HCT116 (cell line): Measurements from ENCODE around the gene BMAL1. TPM values are rescaled to one million over a fixed set of nuclear protein-coding genes. Genes with fewer than 3 reads are reported as not detected.

Experiments used
- ATAC-seq: fragments of 200-7000 bp; cut with Tn5 transposase; 2 replicates; pipeline ENCODE4 v1.9.1; 2020; ENCODE audit warnings: mild to moderate bottlenecking, moderate library complexity
- BruUV-seq: library from RNA; stranded (reverse); fragments of 400-500 nt; replicated peaks from 2 replicates; lab custom pipeline; 2021; lab: Mats Ljungman, UMichigan
- CTCF ChIA-PET: fragments of 300-600 bp; sonication (Branson Sonifier 250); formaldehyde crosslinking; loops from one replicate; lab custom pipeline; 2021; ENCODE audit warnings: antibody characterized with exemption; lab: Charles Lee
- POLR2A ChIA-PET: fragments of 300-600, 350-600 bp; sonication (Branson Sonifier 250); formaldehyde crosslinking; loops from one replicate; lab custom pipeline; 2021; ENCODE audit warnings: antibody characterized with exemption; lab: Charles Lee
- RAD21 ChIA-PET, 2 experiments: fragments of 300-600 bp; sonication (Branson Sonifier 250); formaldehyde crosslinking; loops; one replicate each; lab custom pipeline; 2023; ENCODE audit warnings: low total read pairs in 2 of 2; ENCODE audit not compliant: uncharacterized antibody in 2 of 2, unreplicated experiment in 2 of 2, low non-redundant PET in 1 of 2; lab: Charles Lee
- DNase-seq: peaks from one replicate; pipeline ENCODE4 v3.0.0-alpha.2; 2010; ENCODE audit warnings: low read depth, low spot score
- H2AFZ ChIP-seq: fragments of 200-600 bp; shearing (Covaris generic), sonication (generic); 2 replicates; pipeline ENCODE4 v1.6.1; 2017; ENCODE audit warnings: low read depth, mixed run types, mixed read lengths, antibody characterized with exemption, low read length; ENCODE audit not compliant: poor library complexity, severe bottlenecking
- H3K27ac ChIP-seq: 2 replicates; pipeline ENCODE4 v1.5.1; 2012; ENCODE audit warnings: low read depth, low read length
- H3K27me3 ChIP-seq: fragments of 200-600 bp; sonication (generic); 2 replicates; pipeline ENCODE4 v1.6.1; 2016; ENCODE audit warnings: mixed run types, low read length, mixed read lengths; ENCODE audit not compliant: insufficient read depth
- H3K36me3 ChIP-seq, 2 experiments: fragments of 200-500 bp in 1 of 2; fragments of 200-600 bp in 1 of 2; sonication (Bioruptor generic) in 1 of 2; sonication (generic) in 1 of 2; 2 replicates each; pipeline versions ENCODE4 v1.5.1 to v1.6.1; 2014 to 2016; ENCODE audit warnings: low read length in 2 of 2, inconsistent platforms in 1 of 2, mixed read lengths in 1 of 2, mixed run types in 1 of 2; ENCODE audit not compliant: insufficient read depth in 2 of 2, control insufficient read depth in 1 of 2
- H3K4me1 ChIP-seq, 2 experiments: fragments of 200-600 bp in 1 of 2; sonication (generic) in 1 of 2; 2 replicates each; pipeline versions ENCODE4 v1.5.1 to v1.6.1; 2012 to 2017; ENCODE audit warnings: low read length in 2 of 2, inconsistent platforms in 1 of 2, mild to moderate bottlenecking in 1 of 2, mixed read lengths in 1 of 2, mixed run types in 1 of 2, moderate library complexity in 1 of 2; ENCODE audit not compliant: insufficient read depth in 2 of 2, control insufficient read depth in 1 of 2
- H3K4me2 ChIP-seq: fragments of 200-600 bp; sonication (generic); 2 replicates; pipeline ENCODE4 v1.6.1; 2017; ENCODE audit warnings: mixed run types, low read length, mixed read lengths
- H3K4me3 ChIP-seq, 2 experiments: fragments of 200-600 bp in 1 of 2; sonication (generic) in 1 of 2; replicated peaks in 1 of 2; 2 replicates each; pipeline ENCODE4 v1.5.1; 2011 to 2016; ENCODE audit warnings: low read length in 2 of 2, control low read depth in 1 of 2, low read depth in 1 of 2, mild to moderate bottlenecking in 1 of 2, mixed read lengths in 1 of 2, mixed run types in 1 of 2
- H3K79me2 ChIP-seq: fragments of 200-600 bp; sonication (generic); 2 replicates; pipeline ENCODE4 v1.6.1; 2017; ENCODE audit warnings: mild to moderate bottlenecking, mixed run types, low read length, moderate library complexity, mixed read lengths; ENCODE audit not compliant: insufficient read depth
- H3K9ac ChIP-seq: fragments of 200-600 bp; sonication (generic); 2 replicates; pipeline ENCODE4 v1.6.1; 2016; ENCODE audit warnings: low read length, mixed read lengths
- H3K9me2 ChIP-seq: fragments of 200-600 bp; sonication (generic), shearing (Covaris generic); 2 replicates; pipeline ENCODE4 v1.6.1; 2017; ENCODE audit warnings: mixed run types, mild to moderate bottlenecking, moderate library complexity; ENCODE audit not compliant: insufficient read depth
- H3K9me3 ChIP-seq, 2 experiments: fragments of 200-500 bp in 1 of 2; fragments of 200-600 bp in 1 of 2; sonication (Bioruptor generic) in 1 of 2; sonication (generic) in 1 of 2; 2 replicates each; pipeline ENCODE4 v1.6.1; 2014 to 2017; ENCODE audit warnings: low read length in 2 of 2, mixed read lengths in 2 of 2, inconsistent platforms in 1 of 2, low read depth in 1 of 2, mild to moderate bottlenecking in 1 of 2, mixed run types in 1 of 2, moderate library complexity in 1 of 2; ENCODE audit not compliant: control insufficient read depth in 1 of 2, insufficient read depth in 1 of 2
- H4K20me1 ChIP-seq: fragments of 200-600 bp; sonication (generic), shearing (Covaris generic); 2 replicates; pipeline ENCODE4 v1.6.1; 2017; ENCODE audit warnings: mixed run types, mild to moderate bottlenecking, moderate library complexity; ENCODE audit not compliant: insufficient read depth
- CBX3 ChIP-seq: IDR thresholded peaks from 2 replicates; pipeline ENCODE4 v1.6.1; 2012; ENCODE audit warnings: low read depth
- EGR1 ChIP-seq: IDR thresholded peaks from 2 replicates; pipeline ENCODE4 v1.6.1; 2012; ENCODE audit warnings: low read depth
- EZH2phosphoT487 ChIP-seq: fragments of 200-600 bp; IDR thresholded peaks from 2 replicates; pipeline ENCODE4 v1.6.1; 2018; ENCODE audit warnings: antibody characterized with exemption, borderline replicate concordance
- JUND ChIP-seq: IDR thresholded peaks from 2 replicates; pipeline ENCODE4 v1.6.1; 2012
- POLR2A ChIP-seq: IDR thresholded peaks from 2 replicates; pipeline ENCODE4 v1.7.0; 2011; ENCODE audit warnings: borderline replicate concordance; ENCODE audit not compliant: insufficient read depth, insufficient read length; ENCODE audit errors: extremely low read depth
- POLR2AphosphoS5 ChIP-seq: IDR thresholded peaks from 2 replicates; pipeline ENCODE4 v1.6.1; 2011; ENCODE audit warnings: mild to moderate bottlenecking, low read depth, low read length, moderate library complexity
- SIN3A ChIP-seq: IDR thresholded peaks from 2 replicates; pipeline ENCODE4 v1.6.1; 2012; ENCODE audit warnings: low read depth
- SRF ChIP-seq: IDR thresholded peaks from 2 replicates; pipeline ENCODE4 v1.6.1; 2012; ENCODE audit warnings: low read depth
- TCF7L2 ChIP-seq: IDR thresholded peaks from 2 replicates; pipeline ENCODE4 v1.7.0; 2011; ENCODE audit warnings: borderline replicate concordance, inconsistent platforms; ENCODE audit not compliant: insufficient read depth, insufficient read length; ENCODE audit errors: extremely low read depth
- YY1 ChIP-seq: IDR thresholded peaks from 2 replicates; pipeline ENCODE4 v1.6.1; 2011; ENCODE audit warnings: low read length, low read depth, moderate library complexity, mild to moderate bottlenecking; ENCODE audit not compliant: insufficient replicate concordance; ENCODE audit errors: extremely low read depth
- ZFX ChIP-seq: fragments of 450-650 bp; IDR thresholded peaks from 2 replicates; pipeline ENCODE4 v1.6.1; 2017
- intact Hi-C: fragments of 100-400 bp; cut with micrococcal nuclease; formaldehyde crosslinking; loops from 2 replicates; pipeline ENCODE4 v1.10.0; 2022
- total RNA-seq: library from RNA; stranded (reverse); gene quantifications from one replicate; pipeline ENCODE4 v1.2.1, GENCODE V29; 2021; ENCODE audit not compliant: unreplicated experiment
- TF ChIP-seq, protein P1 (sequence below), 3 experiments: fragments of 200-600 bp in 1 of 3; sonication (generic) in 1 of 3; IDR thresholded peaks in 2 of 3; conservative IDR thresholded peaks in 1 of 3; 2 replicates each; pipeline ENCODE4 v1.5.1; 2012 to 2017; ENCODE audit warnings: low read depth in 2 of 3, low read length in 2 of 3, antibody characterized with exemption in 1 of 3, borderline replicate concordance in 1 of 3, control low read depth in 1 of 3, mild to moderate bottlenecking in 1 of 3, mixed read lengths in 1 of 3, mixed run types in 1 of 3, moderate library complexity in 1 of 3; ENCODE audit not compliant: insufficient read depth in 1 of 3
- TF ChIP-seq, protein P2 (sequence below): IDR thresholded peaks from 2 replicates; pipeline ENCODE4 v1.6.1; 2011; ENCODE audit warnings: mild to moderate bottlenecking, low read length, moderate library complexity; ENCODE audit not compliant: insufficient replicate concordance; ENCODE audit errors: extremely low read depth
- TF ChIP-seq, protein P3 (sequence below): IDR thresholded peaks from 2 replicates; pipeline ENCODE4 v1.6.1; 2012; ENCODE audit warnings: low read depth

Gene BMAL1
- total RNA-seq, 1 experiment from 2014 or later: 17.6 TPM

DNA sequence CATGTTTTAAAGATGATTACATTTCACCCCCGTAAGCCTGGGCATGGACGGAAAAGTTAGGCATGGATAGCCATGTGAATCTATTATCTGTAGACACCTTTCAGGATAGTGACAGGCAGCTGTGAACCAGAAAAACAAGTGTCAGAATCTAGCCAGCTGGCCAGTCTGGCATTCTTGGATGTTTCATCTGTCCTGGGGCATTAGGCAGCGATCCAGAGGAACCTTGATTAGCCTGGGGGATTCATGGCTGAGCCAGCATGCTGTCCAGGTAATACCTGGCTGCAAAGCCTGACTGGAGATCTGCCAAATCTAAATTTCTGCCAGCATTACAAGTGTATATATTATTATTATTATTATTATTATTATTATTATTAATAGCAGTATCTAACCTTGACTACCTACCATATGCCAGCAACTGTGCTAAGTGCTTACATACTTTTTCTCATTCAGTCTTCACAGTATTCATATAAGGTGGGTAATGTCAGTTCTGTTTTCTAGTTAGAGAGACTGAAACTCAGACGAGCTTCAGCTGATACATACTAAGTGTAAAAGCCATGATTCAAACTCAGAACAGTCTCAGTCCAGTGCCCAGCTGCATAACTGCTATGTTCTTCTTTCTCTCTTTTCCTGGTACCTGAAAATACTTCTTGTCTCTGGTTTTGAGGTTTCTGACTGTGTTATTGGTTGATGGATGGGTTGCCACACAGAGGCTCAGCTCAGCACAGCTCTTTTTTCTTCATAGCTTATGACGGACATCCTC is 12.8 kb downstream of the BMAL1 start (continued):
- TF ChIP-seq, protein P1, sequence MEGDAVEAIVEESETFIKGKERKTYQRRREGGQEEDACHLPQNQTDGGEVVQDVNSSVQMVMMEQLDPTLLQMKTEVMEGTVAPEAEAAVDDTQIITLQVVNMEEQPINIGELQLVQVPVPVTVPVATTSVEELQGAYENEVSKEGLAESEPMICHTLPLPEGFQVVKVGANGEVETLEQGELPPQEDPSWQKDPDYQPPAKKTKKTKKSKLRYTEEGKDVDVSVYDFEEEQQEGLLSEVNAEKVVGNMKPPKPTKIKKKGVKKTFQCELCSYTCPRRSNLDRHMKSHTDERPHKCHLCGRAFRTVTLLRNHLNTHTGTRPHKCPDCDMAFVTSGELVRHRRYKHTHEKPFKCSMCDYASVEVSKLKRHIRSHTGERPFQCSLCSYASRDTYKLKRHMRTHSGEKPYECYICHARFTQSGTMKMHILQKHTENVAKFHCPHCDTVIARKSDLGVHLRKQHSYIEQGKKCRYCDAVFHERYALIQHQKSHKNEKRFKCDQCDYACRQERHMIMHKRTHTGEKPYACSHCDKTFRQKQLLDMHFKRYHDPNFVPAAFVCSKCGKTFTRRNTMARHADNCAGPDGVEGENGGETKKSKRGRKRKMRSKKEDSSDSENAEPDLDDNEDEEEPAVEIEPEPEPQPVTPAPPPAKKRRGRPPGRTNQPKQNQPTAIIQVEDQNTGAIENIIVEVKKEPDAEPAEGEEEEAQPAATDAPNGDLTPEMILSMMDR (IDR thresholded peaks at IDR 0.05 in 2 of 3, conservative IDR thresholded peaks at IDR 0.05 in 1 of 3; ENCODE audit: borderline replicate concordance in 1 of 3, insufficient read depth in 1 of 3, low read depth in 2 of 3, low read length in 2 of 3): no peak
- no peak for TF ChIP-seq CBX3
- TF ChIP-seq EGR1: no peak
- TF ChIP-seq SIN3A: no peak
- no peak for TF ChIP-seq POLR2A

DNA sequence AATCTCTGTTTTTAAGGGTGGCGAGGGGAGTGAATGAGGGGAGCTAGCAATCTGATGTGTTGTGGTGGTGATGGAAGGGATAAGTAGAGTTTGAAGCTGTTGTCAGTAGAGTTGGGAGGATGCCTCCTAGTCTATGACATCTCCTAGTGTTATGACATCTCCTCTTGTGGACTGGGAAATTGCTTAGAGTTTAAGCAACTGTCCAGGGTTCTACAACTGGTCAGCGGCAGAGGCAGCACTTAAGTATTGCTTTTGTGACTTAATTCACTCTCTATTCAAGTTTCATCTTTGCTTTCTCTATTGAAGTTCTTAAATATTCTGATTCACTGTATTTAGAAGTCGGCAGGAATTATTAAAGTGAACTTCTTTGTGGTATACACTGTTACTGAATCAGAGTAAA is 13.8 kb downstream of the BMAL1 start:
- intact Hi-C loops: no loop called here
- H4K20me1 ChIP-seq: no peaks in the 10 kb centered on the region
- POLR2A ChIA-PET: no interaction called here
- H3K9me2 ChIP-seq: no peaks in the 10 kb centered on the region
- RAD21 ChIA-PET: no interaction called here
- no peaks in the 10 kb centered on the region for H3K36me3 ChIP-seq
- no peaks in the 10 kb centered on the region for H3K79me2 ChIP-seq
- H3K27ac ChIP-seq: no peak overlapping the region
- H3K9ac ChIP-seq: no peak overlapping the region
- no peak overlapping the region for H3K4me2 ChIP-seq
- no TSS peak for BruUV-seq
- H2AFZ ChIP-seq: no peak overlapping the region
- ATAC-seq (no peak), DNase-seq (no peak)
- no peaks in the 10 kb centered on the region for H3K27me3 ChIP-seq
- H3K4me1 ChIP-seq: no peaks in the 10 kb centered on the region; a peak in 1 of 4 replicates
- no peak overlapping the region for H3K4me3 ChIP-seq
- H3K9me3 ChIP-seq: no peaks in the 10 kb centered on the region
- CTCF ChIA-PET: no interaction called here
- TF ChIP-seq POLR2AphosphoS5 (no peak), ZFX (no peak), EZH2phosphoT487 (no peak), JUND (no peak), TCF7L2 (no peak), YY1 (no peak), SRF (no peak), POLR2A (no peak)
- TF ChIP-seq, protein P2, sequence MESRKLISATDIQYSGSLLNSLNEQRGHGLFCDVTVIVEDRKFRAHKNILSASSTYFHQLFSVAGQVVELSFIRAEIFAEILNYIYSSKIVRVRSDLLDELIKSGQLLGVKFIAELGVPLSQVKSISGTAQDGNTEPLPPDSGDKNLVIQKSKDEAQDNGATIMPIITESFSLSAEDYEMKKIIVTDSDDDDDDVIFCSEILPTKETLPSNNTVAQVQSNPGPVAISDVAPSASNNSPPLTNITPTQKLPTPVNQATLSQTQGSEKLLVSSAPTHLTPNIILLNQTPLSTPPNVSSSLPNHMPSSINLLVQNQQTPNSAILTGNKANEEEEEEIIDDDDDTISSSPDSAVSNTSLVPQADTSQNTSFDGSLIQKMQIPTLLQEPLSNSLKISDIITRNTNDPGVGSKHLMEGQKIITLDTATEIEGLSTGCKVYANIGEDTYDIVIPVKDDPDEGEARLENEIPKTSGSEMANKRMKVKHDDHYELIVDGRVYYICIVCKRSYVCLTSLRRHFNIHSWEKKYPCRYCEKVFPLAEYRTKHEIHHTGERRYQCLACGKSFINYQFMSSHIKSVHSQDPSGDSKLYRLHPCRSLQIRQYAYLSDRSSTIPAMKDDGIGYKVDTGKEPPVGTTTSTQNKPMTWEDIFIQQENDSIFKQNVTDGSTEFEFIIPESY: no peak
- TF ChIP-seq, protein P3, sequence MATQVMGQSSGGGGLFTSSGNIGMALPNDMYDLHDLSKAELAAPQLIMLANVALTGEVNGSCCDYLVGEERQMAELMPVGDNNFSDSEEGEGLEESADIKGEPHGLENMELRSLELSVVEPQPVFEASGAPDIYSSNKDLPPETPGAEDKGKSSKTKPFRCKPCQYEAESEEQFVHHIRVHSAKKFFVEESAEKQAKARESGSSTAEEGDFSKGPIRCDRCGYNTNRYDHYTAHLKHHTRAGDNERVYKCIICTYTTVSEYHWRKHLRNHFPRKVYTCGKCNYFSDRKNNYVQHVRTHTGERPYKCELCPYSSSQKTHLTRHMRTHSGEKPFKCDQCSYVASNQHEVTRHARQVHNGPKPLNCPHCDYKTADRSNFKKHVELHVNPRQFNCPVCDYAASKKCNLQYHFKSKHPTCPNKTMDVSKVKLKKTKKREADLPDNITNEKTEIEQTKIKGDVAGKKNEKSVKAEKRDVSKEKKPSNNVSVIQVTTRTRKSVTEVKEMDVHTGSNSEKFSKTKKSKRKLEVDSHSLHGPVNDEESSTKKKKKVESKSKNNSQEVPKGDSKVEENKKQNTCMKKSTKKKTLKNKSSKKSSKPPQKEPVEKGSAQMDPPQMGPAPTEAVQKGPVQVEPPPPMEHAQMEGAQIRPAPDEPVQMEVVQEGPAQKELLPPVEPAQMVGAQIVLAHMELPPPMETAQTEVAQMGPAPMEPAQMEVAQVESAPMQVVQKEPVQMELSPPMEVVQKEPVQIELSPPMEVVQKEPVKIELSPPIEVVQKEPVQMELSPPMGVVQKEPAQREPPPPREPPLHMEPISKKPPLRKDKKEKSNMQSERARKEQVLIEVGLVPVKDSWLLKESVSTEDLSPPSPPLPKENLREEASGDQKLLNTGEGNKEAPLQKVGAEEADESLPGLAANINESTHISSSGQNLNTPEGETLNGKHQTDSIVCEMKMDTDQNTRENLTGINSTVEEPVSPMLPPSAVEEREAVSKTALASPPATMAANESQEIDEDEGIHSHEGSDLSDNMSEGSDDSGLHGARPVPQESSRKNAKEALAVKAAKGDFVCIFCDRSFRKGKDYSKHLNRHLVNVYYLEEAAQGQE: no peak
- TF ChIP-seq, protein P1 (IDR thresholded peaks at IDR 0.05 in 2 of 3, conservative IDR thresholded peaks at IDR 0.05 in 1 of 3; ENCODE audit: borderline replicate concordance in 1 of 3, insufficient read depth in 1 of 3, low read depth in 2 of 3, low read length in 2 of 3): no peak
